Activated T-cell treated with anti-CD3 and anti-CD28 coated beads, Interleukin-2, amount 50 U/mL, for 72 hours (primary cell): Measurements from ENCODE around the gene OSBPL8. TPM values are rescaled to one million over a fixed set of nuclear protein-coding genes. Genes with fewer than 3 reads are reported as not detected.
"Not testable (repeated sequence)": the region's sequence is repeated elsewhere in the genome, so short reads cannot be mapped to it uniquely, and the experiment has no call there.

ENCODE experiments used
- ATAC-seq, 2 donors: fragments of 150-1000 bp; cut with Tn5 transposase; replicated peaks in 1 of 2; 2 replicates each; pipeline ENCODE4 v1.10.0; 2021; ENCODE audit warnings: moderate library complexity in 2 of 2, mild to moderate bottlenecking in 1 of 2
- DNase-seq, 2 donors: peaks; one replicate each; pipeline ENCODE4 v3.0.0; 2021 to 2022; ENCODE audit warnings: mixed read lengths in 1 of 2
- H3K27ac Mint-ChIP-seq: one replicate; pipeline ENCODE4 v1.8.0; 2022; ENCODE audit warnings: mild to moderate bottlenecking, moderate library complexity, mixed read lengths
- H3K27me3 Mint-ChIP-seq: one replicate; pipeline ENCODE4 v1.8.0; 2022; ENCODE audit warnings: low read depth, mixed read lengths
- H3K36me3 Mint-ChIP-seq, 2 donors: one replicate each; pipeline ENCODE4 v1.8.0; 2022; ENCODE audit warnings: mixed read lengths in 2 of 2, mild to moderate bottlenecking in 1 of 2; ENCODE audit not compliant: insufficient read depth in 2 of 2
- H3K4me1 Mint-ChIP-seq: one replicate; pipeline ENCODE4 v1.8.0; 2022; ENCODE audit warnings: low read depth, mixed read lengths
- H3K4me3 Mint-ChIP-seq, 2 donors: one replicate each; pipeline ENCODE4 v1.8.0; 2022; ENCODE audit warnings: mild to moderate bottlenecking in 2 of 2, mixed read lengths in 2 of 2, moderate library complexity in 2 of 2
- H3K9me3 Mint-ChIP-seq, 2 donors: one replicate each; pipeline ENCODE4 v1.8.0; 2022; ENCODE audit warnings: mixed read lengths in 2 of 2
- total RNA-seq, 2 donors: library from RNA; stranded (reverse); gene quantifications; one replicate each; pipeline ENCODE4 v1.2.3, GENCODE V29; 2022

OSBPL8 gene
- total RNA-seq, 2 donors from 2014 or later = 75.0 to 75.6 TPM

- not testable (repeated sequence) for ATAC-seq, H3K27ac Mint-ChIP-seq, H3K36me3 Mint-ChIP-seq, H3K9me3 Mint-ChIP-seq, H3K27me3 Mint-ChIP-seq, DNase-seq, H3K4me1 Mint-ChIP-seq, H3K4me3 Mint-ChIP-seq
Measured at GRCh38 chr12:76376876-76377275, 182.7 kb downstream of the OSBPL8 start.

GRCh38 chr12:76375939-76376338 is 183.6 kb downstream of the OSBPL8 start:
- no peaks in the 10 kb centered on the region for H3K27me3 Mint-ChIP-seq
- H3K36me3 Mint-ChIP-seq = peaks cover 6 to 8% of the 10 kb centered on the region in 2 donors

GRCh38 chr12:76375470-76375869 is 184.1 kb downstream of the OSBPL8 start:
- no peaks in the 10 kb centered on the region for H3K27me3 Mint-ChIP-seq

More at GRCh38 chr12:76375939-76376338, 183.6 kb downstream of the OSBPL8 start:
- no peak overlapping the region for H3K27ac Mint-ChIP-seq
- no peaks in the 10 kb centered on the region for H3K9me3 Mint-ChIP-seq
- DNase-seq (no peak), ATAC-seq (no peak)
- H3K4me1 Mint-ChIP-seq = peaks cover 10% of the 10 kb centered on the region
- no peak overlapping the region for H3K4me3 Mint-ChIP-seq

DNA sequence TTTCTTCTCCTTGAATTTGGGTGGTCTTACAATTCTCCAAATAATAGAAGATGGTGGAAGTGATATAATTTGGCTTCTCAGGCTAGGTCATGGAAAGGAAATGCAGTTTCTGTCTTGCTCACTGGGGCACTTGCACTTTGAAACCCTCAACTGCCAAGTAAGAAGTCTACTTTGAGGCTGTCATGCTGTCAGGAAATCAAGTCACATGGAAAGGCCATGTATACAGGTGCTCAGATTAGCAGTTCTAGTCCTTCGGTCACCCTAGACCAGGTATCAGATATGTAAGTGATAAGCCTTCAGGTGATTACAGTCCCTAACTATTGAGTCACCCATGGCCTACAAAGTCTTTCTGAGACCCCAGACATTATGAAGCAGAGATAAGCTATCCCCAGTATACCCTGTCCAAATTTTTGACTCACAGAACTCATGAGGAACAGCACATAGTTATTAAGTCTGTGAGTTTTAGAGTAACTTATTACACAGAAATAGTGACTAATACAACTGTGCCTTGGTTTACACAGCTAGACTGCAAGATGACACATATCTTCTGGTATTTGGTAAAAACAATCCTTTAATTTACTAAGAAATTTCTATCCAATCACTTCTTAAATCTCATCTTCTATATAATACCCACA is 185.1 kb downstream of the OSBPL8 start:
- Mint-ChIP-seq H3K27ac (no peak overlapping the region), H3K4me1 (peaks cover 10% of the 10 kb centered on the region), H3K9me3 (no peaks in the 10 kb centered on the region), H3K27me3 (no peaks in the 10 kb centered on the region), H3K4me3 (no peak overlapping the region), H3K36me3 (peaks cover 6 to 13% of the 10 kb centered on the region in 2 donors)
- DNase-seq = no peak
- peak; percentile 46 to 81 for ATAC-seq

More at GRCh38 chr12:76375470-76375869, 184.1 kb downstream of the OSBPL8 start:
- peaks cover 6 to 8% of the 10 kb centered on the region in 2 donors for H3K36me3 Mint-ChIP-seq
- H3K9me3 Mint-ChIP-seq = no peaks in the 10 kb centered on the region
- H3K27ac Mint-ChIP-seq = no peak overlapping the region
- peak; percentile 51 to 77 for ATAC-seq
- peak in 1 of 2 donors; percentile 2 for DNase-seq
- H3K4me1 Mint-ChIP-seq = peaks cover 10% of the 10 kb centered on the region
- H3K4me3 Mint-ChIP-seq = no peak overlapping the region

DNA sequence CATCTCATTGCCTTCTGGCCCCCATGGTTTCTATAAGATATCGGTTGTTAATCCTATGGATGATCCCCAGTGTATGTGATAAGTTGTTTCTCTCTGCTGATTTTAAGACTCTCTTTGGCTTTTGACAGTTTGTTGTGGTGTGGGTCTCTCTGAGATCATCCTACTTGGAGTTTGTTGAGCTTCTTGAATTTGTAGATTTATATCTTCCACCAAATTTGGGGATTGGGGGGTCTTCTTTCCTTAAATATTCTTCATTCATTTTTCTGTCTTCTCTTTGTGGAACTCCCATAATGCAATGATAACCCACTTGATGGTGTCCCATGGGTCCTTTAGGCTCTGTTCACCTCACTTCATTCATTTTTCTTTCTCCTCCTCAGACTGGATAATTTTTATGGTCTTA is 191.3 kb downstream of the OSBPL8 start:
- Mint-ChIP-seq H3K9me3 (peaks cover 3% of the 10 kb centered on the region in 2 donors), H3K27me3 (no peaks in the 10 kb centered on the region), H3K36me3 (peaks cover 17 to 45% of the 10 kb centered on the region in 2 donors), H3K4me1 (peaks cover 8% of the 10 kb centered on the region), H3K4me3 (no peak overlapping the region), H3K27ac (no peak overlapping the region)
- ATAC-seq (no peak), DNase-seq (no peak)

GRCh38 chr12:76366163-76366562 is 193.4 kb downstream of the OSBPL8 start:
- H3K36me3 Mint-ChIP-seq = peaks cover 17 to 47% of the 10 kb centered on the region in 2 donors
- peak in 1 of 2 donors; percentile 57 for ATAC-seq
- DNase-seq = no peak
- H3K9me3 Mint-ChIP-seq = peaks cover 3% of the 10 kb centered on the region in 2 donors
- no peaks in the 10 kb centered on the region for H3K27me3 Mint-ChIP-seq
- peaks cover 8% of the 10 kb centered on the region for H3K4me1 Mint-ChIP-seq
- H3K27ac Mint-ChIP-seq = no peak overlapping the region
- H3K4me3 Mint-ChIP-seq = no peak overlapping the region

DNA sequence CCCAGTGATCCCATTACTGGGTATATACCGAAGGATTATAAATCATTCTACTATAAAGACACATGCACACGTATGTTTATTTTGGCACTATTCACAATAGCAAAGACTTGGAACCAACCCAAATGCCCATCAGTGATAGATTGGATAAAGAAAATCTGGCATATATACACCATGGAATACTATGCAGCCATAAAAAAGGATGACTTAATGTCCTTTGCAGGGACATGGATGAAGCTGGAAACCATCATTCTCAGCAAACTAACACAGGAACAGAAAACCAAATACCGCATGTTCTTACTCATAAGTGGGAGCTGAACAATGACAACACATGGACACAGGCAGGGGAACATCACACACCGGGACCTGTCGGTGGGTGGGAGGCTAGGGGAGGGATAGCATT is 195.4 kb downstream of the OSBPL8 start:
- not testable (repeated sequence) for H3K27me3 Mint-ChIP-seq, ATAC-seq, H3K27ac Mint-ChIP-seq, H3K4me1 Mint-ChIP-seq, H3K4me3 Mint-ChIP-seq, DNase-seq, H3K9me3 Mint-ChIP-seq
- H3K36me3 Mint-ChIP-seq = peaks cover 17 to 42% of the 10 kb centered on the region in 2 donors

DNA sequence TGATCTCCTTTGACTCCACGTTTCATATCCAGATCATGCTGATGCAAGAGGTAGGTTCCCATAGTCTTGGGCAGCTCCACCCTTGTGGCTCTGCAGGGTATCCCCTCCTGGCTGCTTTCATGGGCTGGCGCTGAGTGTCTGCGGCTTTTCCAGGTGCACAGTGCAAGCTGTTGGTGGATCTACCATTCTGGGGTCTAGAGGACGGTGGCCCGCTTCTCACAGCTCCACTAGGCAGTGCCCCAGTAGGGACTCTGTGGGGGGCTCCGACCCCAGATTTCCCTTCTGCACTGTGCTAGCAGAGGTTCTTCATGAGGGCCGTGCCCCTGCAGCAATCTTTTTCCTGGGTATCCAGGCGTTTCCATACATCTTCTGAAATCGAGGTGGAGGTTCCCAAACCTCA is 199.3 kb downstream of the OSBPL8 start:
- DNase-seq = no peak
- H3K4me1 Mint-ChIP-seq = no peaks in the 10 kb centered on the region

GRCh38 chr12:76356071-76356470 is 203.5 kb downstream of the OSBPL8 start:
- DNase-seq (no peak), ATAC-seq (no peak)
- H3K4me3 Mint-ChIP-seq = no peak overlapping the region
- no peaks in the 10 kb centered on the region for H3K9me3 Mint-ChIP-seq
- H3K27me3 Mint-ChIP-seq = no peaks in the 10 kb centered on the region
- no peaks in the 10 kb centered on the region for H3K4me1 Mint-ChIP-seq
- no peak overlapping the region for H3K27ac Mint-ChIP-seq
- H3K36me3 Mint-ChIP-seq = peaks cover 0 to 11% of the 10 kb centered on the region in 2 donors

More for the DNA sequence above, 199.3 kb downstream of the OSBPL8 start:
- no peak overlapping the region for H3K4me3 Mint-ChIP-seq
- no peak for ATAC-seq
- no peaks in the 10 kb centered on the region for H3K9me3 Mint-ChIP-seq
- peaks cover 2 to 20% of the 10 kb centered on the region in 2 donors for H3K36me3 Mint-ChIP-seq
- H3K27ac Mint-ChIP-seq = no peak overlapping the region
- H3K27me3 Mint-ChIP-seq = no peaks in the 10 kb centered on the region

- ATAC-seq = peak; percentile 92 to 93
- H3K9me3 Mint-ChIP-seq = no peaks in the 10 kb centered on the region
Measured at GRCh38 chr12:76348079-76348901, 211.3 kb downstream of the OSBPL8 start, which contains the start of gene BBS10. TSS of gene BBS10 (minus strand) at chr12:76348415. CDS start at chr12:76348358, 57 bp downstream.

DNA sequence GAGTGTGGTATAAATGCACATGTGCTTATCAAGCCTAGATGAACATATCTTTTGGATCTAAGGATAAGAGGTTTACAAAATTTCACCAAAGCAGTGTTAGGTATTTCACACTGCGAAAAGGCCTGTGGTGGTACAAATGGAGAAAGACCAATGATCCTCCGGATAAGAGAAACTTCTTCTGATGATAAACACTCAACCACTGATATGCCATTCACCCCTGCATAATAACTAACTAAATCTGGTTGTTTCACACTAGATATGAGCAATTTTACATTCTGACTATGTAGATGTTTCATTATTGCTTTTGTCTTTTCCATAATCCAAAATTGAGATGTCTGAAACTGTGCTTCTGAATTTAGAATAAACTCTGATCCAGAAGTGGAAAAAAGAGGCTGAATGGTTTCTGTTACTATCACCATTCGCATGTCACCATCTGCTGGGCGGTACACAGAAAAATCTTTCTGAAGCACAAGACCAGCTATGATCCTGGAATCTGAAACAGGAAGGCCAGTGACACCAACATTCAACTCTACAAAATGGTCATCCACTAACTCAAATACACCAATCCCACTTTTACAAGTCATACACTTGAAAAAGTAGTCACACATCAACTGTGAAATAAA is 212.7 kb downstream of the OSBPL8 start:
- Mint-ChIP-seq H3K36me3 (no peaks in the 10 kb centered on the region), H3K4me3 (peak overlapping the region; percentile 92 to 98), H3K9me3 (no peaks in the 10 kb centered on the region), H3K27ac (peak overlapping the region; percentile 95), H3K27me3 (no peaks in the 10 kb centered on the region), H3K4me1 (peaks cover 31% of the 10 kb centered on the region)
- ATAC-seq (peak; percentile 36 to 50), DNase-seq (peak; percentile 16 to 27)

More at GRCh38 chr12:76348079-76348901, 211.3 kb downstream of the OSBPL8 start, which contains the start of gene BBS10:
- Mint-ChIP-seq H3K4me3 (peak within 1 kb of the TSS; percentile 92 to 98), H3K27ac (peak within 1 kb of the TSS; percentile 95), H3K27me3 (no peaks in the 10 kb centered on the region), H3K4me1 (peaks cover 29% of the 10 kb centered on the region), H3K36me3 (no peaks in the 10 kb centered on the region)
- peak; percentile 88 to 91 for DNase-seq

GRCh38 chr12:76346236-76346635 is 213.3 kb downstream of the OSBPL8 start:
- ATAC-seq (no peak), DNase-seq (no peak)
- Mint-ChIP-seq H3K36me3 (no peaks in the 10 kb centered on the region), H3K4me3 (no peak overlapping the region), H3K27ac (no peak overlapping the region), H3K4me1 (peaks cover 38% of the 10 kb centered on the region), H3K9me3 (no peaks in the 10 kb centered on the region), H3K27me3 (no peaks in the 10 kb centered on the region)

DNA sequence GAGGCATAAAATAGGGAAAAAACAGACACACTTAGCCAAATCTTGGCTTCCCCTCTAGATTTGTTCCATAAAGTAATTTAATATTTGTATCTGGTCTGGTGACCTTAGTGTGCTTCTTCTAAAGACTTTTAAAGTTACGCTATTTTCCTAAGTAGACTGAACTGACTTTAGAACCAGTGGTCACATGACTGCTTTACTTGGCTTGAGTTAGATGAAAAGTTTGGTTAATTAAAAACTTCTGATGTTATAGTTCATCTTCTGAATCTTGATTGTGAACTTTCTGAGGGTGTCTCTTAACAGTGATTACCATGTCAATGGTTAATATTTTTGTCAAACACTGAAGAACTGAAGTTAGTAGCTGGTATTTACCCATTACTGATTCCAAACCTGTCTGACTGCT is 214.0 kb downstream of the OSBPL8 start:
- H3K27me3 Mint-ChIP-seq = no peaks in the 10 kb centered on the region
- DNase-seq (no peak), ATAC-seq (no peak)
- no peaks in the 10 kb centered on the region for H3K9me3 Mint-ChIP-seq
- peaks cover 40% of the 10 kb centered on the region for H3K4me1 Mint-ChIP-seq
- no peak overlapping the region for H3K4me3 Mint-ChIP-seq
- H3K27ac Mint-ChIP-seq = no peak overlapping the region
- H3K36me3 Mint-ChIP-seq = no peaks in the 10 kb centered on the region
